GM19099 (cell line): ENCODE measurements around the gene MAD1L1.

ENCODE experiments used
- POLR2A ChIP-seq: IDR thresholded peaks from 3 replicates; pipeline ENCODE4 v1.6.1; 2011; ENCODE audit warnings: low read depth; ENCODE audit not compliant: insufficient read length; ENCODE audit errors: extremely low read depth

The MAD1L1 gene

DNA sequence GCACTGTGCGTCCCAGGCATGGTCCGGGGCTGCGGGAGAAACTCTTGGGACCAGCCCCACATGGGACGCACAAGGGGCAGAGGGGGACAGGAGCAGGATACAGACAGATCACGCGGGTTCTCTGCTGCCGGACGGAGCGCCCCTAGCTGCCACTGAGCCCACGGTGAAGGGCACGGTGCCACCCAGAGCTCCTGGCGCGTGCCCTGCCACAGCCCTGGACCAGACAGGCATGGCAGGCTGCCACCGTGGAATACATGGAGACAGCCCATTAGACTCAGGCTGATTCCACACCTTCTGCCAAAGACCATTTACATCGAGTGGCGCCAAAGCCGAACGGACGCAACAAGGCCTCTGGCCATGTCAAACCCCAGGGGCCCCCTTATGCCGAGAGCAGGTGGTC, 90.4 kb downstream of the MAD1L1 start:
- no peak for TF ChIP-seq POLR2A

DNA sequence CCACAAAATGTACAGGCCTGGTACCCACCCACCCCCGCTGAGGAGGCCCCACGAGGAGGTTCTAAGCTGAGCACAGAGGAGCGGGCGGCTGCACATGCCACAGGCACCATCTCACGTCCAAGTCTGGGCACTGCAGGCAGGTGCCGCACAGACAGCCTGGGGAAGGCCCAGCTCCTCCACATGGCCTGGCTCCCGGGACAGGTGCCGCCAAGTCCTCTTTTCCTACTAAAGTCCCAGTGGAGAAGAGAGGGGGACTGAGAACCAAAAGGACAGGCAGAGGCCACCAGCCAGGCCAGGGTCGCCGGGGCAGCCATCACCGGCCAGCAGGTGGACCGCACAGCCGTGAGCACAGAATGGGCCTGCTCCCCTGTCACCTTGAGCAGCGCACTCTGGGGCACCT, 91.1 kb downstream of the MAD1L1 start:
- TF ChIP-seq POLR2A: no peak

GRCh38 chr7:2141021-2141410, 91.7 kb downstream of the MAD1L1 start:
- TF ChIP-seq POLR2A: no peak

DNA sequence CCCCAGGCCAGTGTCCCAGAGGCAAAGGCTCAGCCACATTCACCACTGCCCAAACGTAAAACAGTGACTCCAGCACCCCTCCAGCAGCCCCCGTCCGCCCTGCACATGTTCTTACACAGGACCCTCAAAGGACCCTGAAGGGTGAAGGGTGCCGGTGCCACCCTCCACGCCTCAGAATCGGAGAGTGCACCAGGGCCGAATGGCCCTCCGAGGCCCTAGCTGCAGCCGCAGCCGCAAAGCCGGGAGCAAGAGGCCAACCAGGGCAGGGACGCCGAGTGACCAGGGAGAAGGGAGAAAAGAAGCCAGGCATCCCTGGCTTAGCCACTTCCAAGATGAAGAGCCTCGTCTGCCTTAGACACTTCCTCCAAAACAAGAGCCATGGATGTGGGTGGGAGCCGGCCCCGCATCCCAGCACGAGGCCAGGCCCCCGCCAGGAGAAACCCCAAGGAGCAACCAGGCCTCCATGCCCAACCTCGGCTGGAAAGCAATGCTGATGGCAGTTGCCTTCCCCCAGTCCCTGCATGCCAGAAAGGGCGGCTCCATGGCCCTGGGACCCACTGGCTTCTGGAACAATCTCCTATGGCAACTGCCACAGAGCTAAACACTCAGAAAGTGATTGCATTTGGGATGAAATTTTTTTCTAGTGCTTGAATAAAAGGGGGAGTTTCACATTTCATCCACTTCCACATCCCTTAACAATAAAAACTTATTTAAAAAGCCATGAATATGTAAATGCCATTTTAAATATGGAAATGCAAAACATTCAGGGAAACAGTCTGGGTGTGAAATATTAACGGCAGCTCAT, 92.3 kb downstream of the MAD1L1 start:
- TF ChIP-seq POLR2A: no peak

DNA sequence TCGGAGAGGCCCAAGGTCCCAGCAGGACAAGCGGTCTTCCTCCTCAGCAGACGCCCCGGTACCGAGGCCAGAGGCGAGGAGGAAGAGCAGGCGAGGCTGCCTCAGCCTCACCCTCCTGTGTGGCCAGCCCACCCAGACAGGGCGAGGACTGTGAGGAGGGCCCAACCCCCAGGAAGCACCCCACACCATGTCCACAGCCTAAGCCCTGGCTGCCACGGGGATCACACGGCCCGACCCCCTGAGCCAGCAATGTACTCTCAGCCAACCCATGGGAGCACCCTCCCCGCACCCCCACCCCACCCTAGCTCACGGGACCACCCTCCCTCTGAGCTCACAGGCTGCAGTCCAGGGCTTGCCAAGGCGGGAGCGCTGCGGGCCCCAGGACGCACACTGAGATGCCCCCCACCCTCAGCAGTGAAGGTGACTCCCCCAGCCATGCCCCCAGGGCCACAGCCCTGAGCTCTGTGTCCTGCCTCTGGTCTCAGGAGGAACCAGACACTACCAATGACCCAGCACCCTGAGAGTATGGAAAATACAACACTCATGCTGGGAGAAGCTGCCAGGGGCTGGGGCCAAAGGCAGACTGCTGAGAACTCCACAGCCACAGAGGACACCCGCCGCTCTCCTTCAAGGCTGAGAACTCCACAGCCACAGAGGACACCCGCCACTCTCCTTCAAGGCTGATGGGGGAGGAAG, 93.6 kb downstream of the MAD1L1 start:
- TF ChIP-seq POLR2A: no peak

DNA sequence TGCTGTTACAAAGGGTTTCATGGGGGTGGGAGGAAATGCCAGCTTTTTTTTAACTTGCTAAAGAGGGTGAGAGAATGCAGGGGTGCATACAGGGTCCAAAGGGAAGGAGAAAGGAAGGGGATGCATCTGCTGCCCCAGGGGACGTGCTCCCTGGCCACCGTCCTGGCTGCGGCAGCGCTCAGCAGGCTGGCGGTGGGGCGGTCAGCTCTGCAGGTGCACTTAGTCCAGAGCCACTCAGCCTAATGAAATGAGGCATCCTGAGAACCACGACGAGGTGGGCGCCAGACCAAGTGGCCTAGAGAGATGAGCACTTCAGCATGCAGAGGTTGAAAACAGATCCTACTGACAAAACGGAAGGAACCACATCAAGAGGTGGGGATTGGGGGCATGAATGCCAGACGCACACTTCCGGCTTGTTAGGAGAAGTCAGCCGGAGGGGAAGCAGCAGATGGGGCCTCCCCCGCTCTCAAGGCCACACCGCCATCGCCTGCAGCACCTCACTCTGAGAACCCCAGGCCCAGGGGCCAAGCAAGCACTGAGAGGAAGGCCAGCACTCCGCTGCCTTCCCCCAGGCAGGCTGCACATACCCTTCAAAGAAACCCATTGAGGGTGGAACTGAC, 94.5 kb downstream of the MAD1L1 start:
- peak; percentile 27 for TF ChIP-seq POLR2A

DNA sequence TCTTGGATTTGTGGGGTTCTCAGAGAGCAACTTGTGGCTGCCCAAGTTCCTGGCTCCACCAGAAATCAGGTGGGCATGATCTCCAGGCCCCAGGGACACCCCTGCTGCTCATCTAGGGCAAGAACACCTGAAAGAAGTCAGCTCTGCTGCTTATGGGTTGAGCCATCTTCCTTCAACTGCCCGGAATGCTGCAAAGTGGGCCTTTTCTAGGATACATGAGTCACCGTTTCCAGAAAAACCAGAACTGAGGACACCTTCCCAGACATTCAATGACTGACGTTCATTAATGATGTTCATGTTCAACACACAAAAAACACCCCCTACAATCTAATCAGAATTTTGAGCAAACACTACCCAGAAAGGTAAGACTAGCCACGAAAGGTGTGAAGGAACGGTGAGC, 98.0 kb downstream of the MAD1L1 start:
- TF ChIP-seq POLR2A: no peak

- no peak for TF ChIP-seq POLR2A
These were observed 100.5 kb downstream of the MAD1L1 start for GRCh38 chr7:2132243-2132642.

DNA sequence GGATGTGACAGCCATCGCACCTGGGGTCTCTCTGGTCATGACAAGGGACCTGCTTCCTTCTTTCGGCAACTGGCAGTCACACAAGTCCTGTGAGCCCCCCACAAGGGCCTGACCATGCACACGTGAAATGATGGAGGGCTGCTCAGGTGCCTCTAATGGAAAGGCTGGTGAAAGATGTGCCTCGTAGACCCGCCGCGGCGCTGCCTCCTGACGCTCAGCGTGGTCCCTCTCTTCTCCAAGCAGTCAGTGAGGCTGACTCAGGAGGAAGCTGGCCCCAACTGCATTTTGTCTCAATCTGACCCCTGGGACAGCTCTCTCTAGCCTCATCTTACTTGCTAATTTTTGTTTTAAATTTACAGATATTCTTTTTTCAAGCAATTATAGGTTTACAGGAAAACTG, 100.9 kb downstream of the MAD1L1 start:
- TF ChIP-seq POLR2A: no peak

- TF ChIP-seq POLR2A: no peak
These were observed 101.4 kb downstream of the MAD1L1 start for GRCh38 chr7:2131341-2131740.

- TF ChIP-seq POLR2A: no peak
These were observed 102.7 kb downstream of the MAD1L1 start for GRCh38 chr7:2130096-2130375.

GRCh38 chr7:2129323-2130095, 103.2 kb downstream of the MAD1L1 start:
- TF ChIP-seq POLR2A: no peak

GRCh38 chr7:2128601-2129322, 104.0 kb downstream of the MAD1L1 start:
- no peak for TF ChIP-seq POLR2A

DNA sequence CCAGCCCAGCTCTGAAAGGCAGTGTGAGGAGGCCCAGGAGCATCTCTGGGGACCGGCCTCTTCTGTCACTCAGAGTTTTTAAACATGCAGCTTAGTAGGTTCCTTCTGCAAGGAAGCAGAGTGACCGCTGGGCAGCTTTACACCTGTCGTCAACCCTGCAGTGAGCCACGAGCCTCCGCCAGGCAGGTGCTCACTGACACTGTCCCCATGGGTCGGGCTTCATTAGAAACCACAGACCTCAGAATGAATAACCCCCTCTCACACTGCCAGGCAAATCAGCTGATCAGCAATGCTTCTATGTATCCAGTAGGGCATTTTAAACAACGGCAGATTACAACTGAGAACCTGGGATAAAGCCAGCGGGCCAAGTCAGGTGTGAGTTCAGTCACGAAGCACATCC, 106.1 kb downstream of the MAD1L1 start:
- no peak for TF ChIP-seq POLR2A

GRCh38 chr7:2125931-2126330, 106.8 kb downstream of the MAD1L1 start:
- no peak for TF ChIP-seq POLR2A
